Measurements from ENCODE around the gene KIF4A. TPM values are rescaled to one million over a fixed set of nuclear protein-coding genes. Genes with fewer than 3 reads are reported as not detected.

The KIF4A gene
- total RNA-seq, 1 donor from 2014 or later: 0.86 TPM

DNA sequence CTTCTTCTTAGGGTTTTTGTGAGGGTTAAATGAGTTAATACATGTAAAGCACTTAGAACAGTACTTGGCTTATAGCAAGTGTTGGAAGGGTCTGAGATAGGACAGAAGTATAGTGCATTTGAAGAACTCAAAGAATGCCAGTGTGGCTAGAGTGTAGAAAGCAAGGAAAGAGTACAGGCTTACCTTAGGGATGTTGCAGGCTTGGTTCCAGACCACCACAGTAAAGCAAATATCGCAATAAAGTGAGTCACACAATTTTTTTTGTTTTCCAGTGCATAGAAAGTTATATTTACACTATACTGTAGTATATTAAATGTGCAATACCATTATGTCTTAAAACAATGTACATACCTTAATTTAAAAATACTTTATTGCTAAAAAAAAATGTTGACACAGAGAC is 41.3 kb downstream of the KIF4A start:
- TF ChIP-seq, protein P1, sequence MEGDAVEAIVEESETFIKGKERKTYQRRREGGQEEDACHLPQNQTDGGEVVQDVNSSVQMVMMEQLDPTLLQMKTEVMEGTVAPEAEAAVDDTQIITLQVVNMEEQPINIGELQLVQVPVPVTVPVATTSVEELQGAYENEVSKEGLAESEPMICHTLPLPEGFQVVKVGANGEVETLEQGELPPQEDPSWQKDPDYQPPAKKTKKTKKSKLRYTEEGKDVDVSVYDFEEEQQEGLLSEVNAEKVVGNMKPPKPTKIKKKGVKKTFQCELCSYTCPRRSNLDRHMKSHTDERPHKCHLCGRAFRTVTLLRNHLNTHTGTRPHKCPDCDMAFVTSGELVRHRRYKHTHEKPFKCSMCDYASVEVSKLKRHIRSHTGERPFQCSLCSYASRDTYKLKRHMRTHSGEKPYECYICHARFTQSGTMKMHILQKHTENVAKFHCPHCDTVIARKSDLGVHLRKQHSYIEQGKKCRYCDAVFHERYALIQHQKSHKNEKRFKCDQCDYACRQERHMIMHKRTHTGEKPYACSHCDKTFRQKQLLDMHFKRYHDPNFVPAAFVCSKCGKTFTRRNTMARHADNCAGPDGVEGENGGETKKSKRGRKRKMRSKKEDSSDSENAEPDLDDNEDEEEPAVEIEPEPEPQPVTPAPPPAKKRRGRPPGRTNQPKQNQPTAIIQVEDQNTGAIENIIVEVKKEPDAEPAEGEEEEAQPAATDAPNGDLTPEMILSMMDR (IDR thresholded peaks at IDR 0.05): no peak
- Histone ChIP-seq H3K27me3 (ENCODE audit: low read depth) (no peaks in the 10 kb centered on the region), H3K4me1 (no peaks in the 10 kb centered on the region), H3K27ac (no peak overlapping the region), H3K4me3 (no peak overlapping the region), H3K36me3 (no peaks in the 10 kb centered on the region), H3K9me3 (no peaks in the 10 kb centered on the region)
- DNase-seq: no peak
- ATAC-seq: no peak
- intact Hi-C loops (cut with DNase I): no loop called here

DNA sequence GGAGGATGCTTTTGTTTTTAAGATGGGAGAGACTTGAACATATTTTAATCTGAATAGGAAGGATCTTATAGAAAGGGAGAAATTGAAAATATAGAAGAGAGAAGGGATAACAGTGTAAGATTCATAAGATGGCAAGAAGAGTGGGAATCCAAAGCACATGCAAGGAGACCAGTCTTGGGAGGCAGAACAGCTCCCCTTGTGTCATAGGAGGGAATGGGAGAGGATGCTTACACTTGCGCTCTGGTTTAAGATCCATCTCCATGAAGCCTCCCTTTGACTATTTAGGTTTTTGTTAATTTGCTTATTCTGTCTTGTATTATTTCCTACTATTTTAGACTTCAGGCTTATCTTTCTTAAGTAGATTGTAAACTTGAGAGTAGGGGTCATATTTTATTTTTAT is 42.7 kb downstream of the KIF4A start:
- Histone ChIP-seq H3K27me3 (ENCODE audit: low read depth) (no peaks in the 10 kb centered on the region), H3K4me1 (no peaks in the 10 kb centered on the region), H3K4me3 (no peak overlapping the region), H3K27ac (no peak overlapping the region), H3K9me3 (no peaks in the 10 kb centered on the region), H3K36me3 (no peaks in the 10 kb centered on the region)
- ATAC-seq: no peak
- TF ChIP-seq, protein P1 (IDR thresholded peaks at IDR 0.05): no peak
- intact Hi-C loops (cut with DNase I): no loop called here
- no peak for DNase-seq

GRCh38 chrX:70336767-70337166 is 46.9 kb downstream of the KIF4A start:
- no peaks in the 10 kb centered on the region for H3K27me3 ChIP-seq (ENCODE audit: low read depth)
- no peak for DNase-seq
- no peaks in the 10 kb centered on the region for H3K36me3 ChIP-seq
- TF ChIP-seq, protein P1 (IDR thresholded peaks at IDR 0.05): no peak
- no peak overlapping the region for H3K27ac ChIP-seq
- no peaks in the 10 kb centered on the region for H3K4me1 ChIP-seq
- ATAC-seq: no peak
- H3K9me3 ChIP-seq: no peaks in the 10 kb centered on the region
- H3K4me3 ChIP-seq: no peak overlapping the region
- intact Hi-C loops (cut with DNase I): no loop called here

DNA sequence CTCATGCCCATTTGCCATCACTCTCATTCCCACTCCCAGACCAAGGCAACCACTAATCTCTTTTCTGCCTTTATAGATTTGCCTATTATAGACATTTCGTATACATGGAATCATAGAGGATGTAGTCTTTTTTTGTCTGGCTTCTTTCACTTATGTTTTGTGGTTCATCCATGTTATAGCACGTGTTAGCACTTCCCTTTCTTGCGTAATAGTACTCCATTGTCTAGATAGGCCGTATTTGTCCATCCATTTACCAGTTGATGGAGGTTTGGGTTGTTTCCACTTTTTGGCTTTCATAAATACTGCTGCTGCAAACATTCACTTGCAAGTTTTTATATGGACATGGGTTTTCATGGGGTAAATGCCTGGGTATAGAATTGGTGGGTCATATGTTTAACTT is 48.4 kb downstream of the KIF4A start:
- TF ChIP-seq, protein P1 (IDR thresholded peaks at IDR 0.05): no peak
- ATAC-seq (no peak), DNase-seq (no peak)
- Histone ChIP-seq H3K36me3 (no peaks in the 10 kb centered on the region), H3K27me3 (ENCODE audit: low read depth) (no peaks in the 10 kb centered on the region), H3K4me3 (no peak overlapping the region), H3K9me3 (no peaks in the 10 kb centered on the region), H3K27ac (no peak overlapping the region), H3K4me1 (no peaks in the 10 kb centered on the region)
- intact Hi-C loops (cut with DNase I): no loop called here

GRCh38 chrX:70343435-70343834 is 53.5 kb downstream of the KIF4A start:
- TF ChIP-seq, protein P1 (IDR thresholded peaks at IDR 0.05): no peak
- no peak overlapping the region for H3K27ac ChIP-seq
- H3K9me3 ChIP-seq: no peaks in the 10 kb centered on the region
- H3K4me3 ChIP-seq: no peak overlapping the region
- H3K27me3 ChIP-seq (ENCODE audit: low read depth): no peaks in the 10 kb centered on the region
- intact Hi-C loops (cut with DNase I): no loop called here
- DNase-seq (no peak), ATAC-seq (no peak)
- H3K36me3 ChIP-seq: no peaks in the 10 kb centered on the region
- H3K4me1 ChIP-seq: no peaks in the 10 kb centered on the region
